HT1080 (cell line): ENCODE data around the gene PSMD9. TPM values are rescaled to one million over a fixed set of nuclear protein-coding genes. Genes with fewer than 3 reads are reported as not detected.
"Not testable (repeated sequence)": the region's sequence is repeated elsewhere in the genome, so short reads cannot be mapped to it uniquely, and the experiment has no call there.

Source experiments
- DNase-seq: peaks from one replicate; pipeline ENCODE4 v3.0.0-alpha.2; 2015; ENCODE audit warnings: low read depth
- polyA plus RNA-seq, 2 experiments: library from polyadenylated mRNA; depleted of rRNA; stranded (reverse); fragments of >200 nt; gene quantifications; 2 replicates each; pipeline ENCODE4 v1.2.3, GENCODE V29; 2015
- total RNA-seq: library from RNA; depleted of rRNA; stranded (reverse); fragments of >200 nt; shearing (Covaris generic); gene quantifications from 2 replicates; pipeline ENCODE4 v1.2.3, GENCODE V29; 2014; rRNA removed

PSMD9 gene
- 162 and 183 TPM in 2 replicates for total RNA-seq
- polyA plus RNA-seq (2015; cell fraction: cytosol; rRNA removed): 67.8 and 89.7 TPM in 2 replicates
- polyA plus RNA-seq (2015; cell fraction: nucleus; rRNA removed): 44.5 and 48.5 TPM in 2 replicates

DNA sequence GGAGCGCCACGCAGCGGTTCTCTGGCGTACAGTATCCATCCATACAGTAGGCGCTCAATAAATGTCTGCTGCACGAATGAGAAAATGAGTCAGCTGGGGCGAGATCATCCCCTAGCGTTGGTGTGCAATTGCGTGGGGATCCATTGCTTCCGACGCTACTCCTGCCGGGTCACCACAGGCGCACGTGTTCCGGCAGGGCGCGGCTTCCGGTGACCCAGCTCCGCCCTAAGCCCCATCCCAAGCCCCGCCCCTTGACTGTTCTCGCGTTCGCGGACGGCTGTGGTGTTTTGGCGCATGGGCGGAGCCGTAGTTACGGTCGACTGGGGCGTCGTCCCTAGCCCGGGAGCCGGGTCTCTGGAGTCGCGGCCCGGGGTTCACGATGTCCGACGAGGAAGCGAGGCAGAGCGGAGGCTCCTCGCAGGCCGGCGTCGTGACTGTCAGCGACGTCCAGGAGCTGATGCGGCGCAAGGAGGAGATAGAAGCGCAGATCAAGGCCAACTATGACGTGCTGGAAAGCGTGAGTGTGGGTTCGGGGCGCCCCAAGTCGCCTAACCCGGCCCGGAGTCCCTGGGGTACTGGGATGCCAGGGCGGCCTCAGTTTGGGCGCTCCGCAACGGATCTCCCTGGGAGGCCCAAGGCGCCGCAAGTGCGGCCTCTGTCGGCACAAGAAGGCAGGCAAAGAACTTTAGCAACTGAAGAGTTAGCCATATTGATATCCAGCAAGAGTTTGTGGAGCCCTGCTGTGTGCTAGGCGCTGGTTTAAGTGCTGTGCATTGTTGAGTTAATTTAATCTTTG, at the start of gene PSMD9:
TSS of gene PSMD9 (plus strand) at position 313 of the 796 bp plus-strand sequence. CDS start at position 380, 67 bp downstream.
- peak; percentile 99 for DNase-seq

DNA sequence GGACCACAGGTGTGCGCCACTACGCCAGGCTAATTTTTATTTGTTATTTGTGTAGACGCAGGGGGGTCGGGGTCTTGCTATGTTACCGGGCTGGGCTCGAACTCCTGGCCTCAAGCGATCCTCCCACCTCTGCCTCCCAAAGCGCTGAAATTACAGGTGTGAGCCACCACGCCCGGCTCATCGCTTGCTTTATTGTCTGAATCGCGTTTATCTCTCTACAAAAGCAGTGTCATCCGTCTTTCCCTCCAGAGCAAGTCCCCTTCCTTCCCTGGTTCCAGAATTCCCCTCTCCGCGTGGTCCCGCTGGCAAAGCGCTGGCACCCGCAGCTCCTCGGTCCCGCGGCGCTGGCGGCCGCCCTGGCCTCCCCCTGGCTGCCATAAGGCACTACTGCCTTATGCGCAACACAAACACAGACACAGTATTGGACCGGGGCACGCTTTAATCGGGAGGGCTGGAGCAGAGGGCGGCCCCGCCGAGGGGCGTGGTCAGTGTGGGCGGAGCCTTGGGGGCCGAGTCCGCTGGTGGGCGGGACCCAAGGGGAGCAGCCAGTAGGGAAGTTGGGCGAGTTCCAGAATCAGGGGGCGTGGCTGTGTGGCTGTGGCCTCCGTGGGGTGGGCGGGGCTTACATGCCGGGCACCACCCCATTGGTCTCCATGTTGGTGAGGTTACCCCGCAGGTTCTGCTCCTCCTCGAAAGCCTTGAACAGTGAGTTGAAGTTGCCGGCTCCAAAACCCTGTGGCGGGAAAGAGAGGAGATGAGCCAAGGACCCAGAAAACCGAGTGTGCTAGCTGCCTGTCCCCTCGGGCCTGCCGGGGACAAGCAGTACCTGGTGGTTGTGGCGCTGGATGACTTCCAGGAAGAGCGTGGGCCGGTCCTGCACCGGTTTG, 49.2 kb upstream of the PSMD9 start:
- DNase-seq: peak; percentile 93

- DNase-seq: no peak
Measured at GRCh38 chr12:121839993-121840761, 48.4 kb upstream of the PSMD9 start.

GRCh38 chr12:121843236-121843982, 45.2 kb upstream of the PSMD9 start:
- no peak for DNase-seq

GRCh38 chr12:121845701-121846100, 42.9 kb upstream of the PSMD9 start:
- DNase-seq: no peak

DNA sequence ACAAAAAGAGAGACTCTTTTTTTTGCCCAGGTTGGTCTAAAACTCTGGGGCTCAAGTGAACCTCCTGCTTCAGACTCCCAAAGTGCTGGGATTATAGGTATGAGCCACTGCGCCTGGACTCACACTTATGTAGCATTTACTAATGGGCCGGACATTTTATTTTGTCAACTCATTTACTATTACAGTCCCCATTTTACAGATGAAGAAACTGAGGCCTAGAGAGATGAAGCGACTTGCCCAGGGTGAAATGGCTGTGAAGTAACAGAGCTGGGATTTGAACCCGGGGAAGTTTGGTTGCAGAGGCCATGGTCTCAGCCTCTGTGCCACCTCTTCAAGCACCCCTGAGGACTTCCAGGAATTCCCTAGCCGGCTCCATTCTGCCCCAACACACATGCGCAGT, 39.4 kb upstream of the PSMD9 start:
- no peak for DNase-seq

DNA sequence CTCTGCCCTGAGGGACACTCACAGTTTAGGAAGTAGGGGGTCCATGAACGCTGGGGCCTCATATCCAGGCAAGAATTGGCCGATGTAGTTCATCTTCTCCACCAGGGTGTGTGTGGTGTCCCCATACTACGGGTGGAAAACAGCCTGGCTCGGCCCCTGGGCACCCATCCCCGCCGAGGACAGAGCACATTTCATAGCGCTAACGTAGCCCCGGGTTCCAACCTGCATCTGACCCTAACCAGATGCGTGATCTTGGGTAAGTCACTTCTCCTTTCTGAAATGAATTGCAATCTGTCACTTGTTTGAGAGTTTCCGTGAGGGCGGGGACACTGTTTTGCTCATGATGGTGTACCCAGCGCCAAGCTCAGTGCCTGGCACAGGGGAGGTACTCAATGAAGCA, 38.9 kb upstream of the PSMD9 start:
- DNase-seq: no peak

- not testable (repeated sequence) for DNase-seq
Measured at GRCh38 chr12:121852392-121852791, 36.2 kb upstream of the PSMD9 start.

- no peak for DNase-seq
Measured at GRCh38 chr12:121857322-121858246, 31.0 kb upstream of the PSMD9 start.

DNA sequence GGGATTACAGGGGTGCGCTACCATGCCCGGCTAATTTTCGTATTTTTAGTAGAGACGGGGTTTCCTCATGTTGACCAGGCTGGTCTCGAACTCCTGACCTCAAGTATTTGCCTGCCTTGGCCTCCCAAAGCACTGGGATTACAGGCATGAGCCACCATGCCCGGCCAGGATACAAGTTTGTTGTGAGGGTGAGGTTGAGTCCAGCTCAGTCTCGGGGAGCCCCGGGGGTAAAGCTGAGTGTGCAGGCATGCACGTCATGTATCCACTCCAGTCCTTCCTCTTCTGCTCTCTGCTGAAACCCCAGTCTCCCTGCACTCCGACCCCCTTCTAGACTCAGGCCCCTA, 30.3 kb upstream of the PSMD9 start:
- DNase-seq: no peak

DNA sequence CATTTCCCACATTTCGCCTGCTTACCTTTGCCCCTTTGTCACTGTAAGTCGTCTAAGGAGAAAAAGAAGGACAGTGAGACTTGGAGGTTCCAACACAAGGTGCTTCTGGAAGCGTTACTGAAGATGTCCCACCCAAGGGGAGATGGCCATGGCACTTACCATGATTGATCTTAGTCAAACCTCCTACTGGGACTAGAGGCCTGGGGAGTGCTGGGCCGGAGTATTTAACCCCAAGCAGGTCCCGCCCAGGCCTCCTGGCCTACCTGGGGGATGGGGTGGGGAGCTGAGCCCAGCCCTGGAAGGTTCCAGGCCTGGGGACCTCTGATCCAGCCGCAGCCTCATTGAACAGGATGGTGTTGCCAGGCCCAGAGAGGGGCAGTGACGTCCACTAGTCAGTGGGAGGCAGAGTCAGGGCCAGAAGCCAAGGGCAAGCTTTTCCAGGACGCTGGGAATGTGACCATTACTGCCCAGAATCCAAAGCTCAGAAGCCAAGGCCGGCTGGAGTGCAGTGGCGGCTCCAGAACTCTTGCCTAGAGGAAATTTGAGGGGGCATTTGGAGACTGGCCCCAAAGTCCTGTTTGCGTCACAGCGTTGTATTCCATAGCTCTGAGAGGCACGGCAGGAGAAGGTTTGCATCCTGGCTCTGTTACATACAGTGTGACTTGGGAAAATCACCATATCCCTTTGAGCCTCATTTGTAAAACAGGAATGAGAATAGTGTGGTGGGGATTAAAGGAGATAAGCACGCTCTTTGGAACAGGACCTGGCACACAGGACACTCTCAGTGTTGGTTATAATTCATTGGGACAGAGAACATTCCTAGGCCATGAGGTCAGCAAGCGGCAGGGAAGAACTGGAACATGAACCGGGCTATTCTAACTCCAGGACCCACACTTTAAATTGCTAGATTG, 29.7 kb upstream of the PSMD9 start, which contains the start of gene HPD:
TSS of gene HPD (minus strand) at position 198 of the 911 bp plus-strand sequence. CDS start at position 162, 36 bp downstream.
- peak; percentile 60 for DNase-seq

- no peak for DNase-seq
Measured at GRCh38 chr12:121860257-121860656, 28.3 kb upstream of the PSMD9 start.

DNA sequence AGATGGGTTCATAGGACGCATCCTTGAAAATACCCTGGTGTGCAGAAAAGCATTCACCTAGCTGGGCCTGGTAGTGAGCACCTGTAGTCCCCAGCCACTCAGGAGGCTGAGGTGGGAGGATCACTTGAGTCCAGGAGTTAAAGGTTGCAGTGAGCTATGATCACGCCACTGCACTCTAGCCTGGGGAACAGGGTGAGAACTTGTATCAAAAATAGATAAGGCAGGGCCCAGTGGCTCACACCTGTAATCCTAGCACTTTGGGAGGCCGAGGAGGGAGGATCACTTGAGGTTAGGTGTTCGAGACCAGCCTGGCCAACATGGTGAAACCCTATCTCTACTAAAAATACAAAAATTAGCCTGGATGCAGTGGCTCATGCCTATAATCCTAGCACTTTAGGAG, 27.9 kb upstream of the PSMD9 start:
- not testable (repeated sequence) for DNase-seq

DNA sequence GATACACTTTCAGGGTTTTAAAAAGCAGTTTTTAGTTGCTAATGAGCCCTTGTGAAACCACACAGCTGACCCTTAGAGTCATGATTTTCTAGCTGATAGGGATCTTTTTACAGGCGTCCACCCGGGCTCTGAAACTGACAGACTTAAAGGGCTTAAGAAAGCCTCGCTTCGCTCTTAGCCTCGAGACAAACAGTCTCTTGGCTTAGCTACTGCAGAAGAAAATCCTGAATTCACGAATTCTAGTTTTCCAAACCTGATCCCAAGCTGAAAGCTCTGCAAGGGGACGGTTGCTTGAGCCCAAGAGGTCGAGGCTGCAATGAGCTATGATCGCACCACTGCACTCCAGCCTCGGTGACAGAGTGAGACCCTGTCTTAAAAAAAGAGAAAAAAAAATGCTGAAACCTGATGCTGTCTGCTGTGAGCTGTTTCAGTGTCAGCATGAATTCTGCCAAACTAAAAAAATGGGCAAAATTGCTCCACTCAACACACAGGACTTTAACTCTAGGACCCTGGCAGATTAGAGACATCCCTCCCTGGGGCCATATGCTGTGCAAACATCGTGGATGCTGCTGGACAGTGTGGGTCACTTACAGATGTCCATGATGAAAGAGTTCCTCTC, 26.8 kb upstream of the PSMD9 start:
- DNase-seq: no peak

GRCh38 chr12:121866331-121866730, 22.3 kb upstream of the PSMD9 start:
- no peak for DNase-seq

DNA sequence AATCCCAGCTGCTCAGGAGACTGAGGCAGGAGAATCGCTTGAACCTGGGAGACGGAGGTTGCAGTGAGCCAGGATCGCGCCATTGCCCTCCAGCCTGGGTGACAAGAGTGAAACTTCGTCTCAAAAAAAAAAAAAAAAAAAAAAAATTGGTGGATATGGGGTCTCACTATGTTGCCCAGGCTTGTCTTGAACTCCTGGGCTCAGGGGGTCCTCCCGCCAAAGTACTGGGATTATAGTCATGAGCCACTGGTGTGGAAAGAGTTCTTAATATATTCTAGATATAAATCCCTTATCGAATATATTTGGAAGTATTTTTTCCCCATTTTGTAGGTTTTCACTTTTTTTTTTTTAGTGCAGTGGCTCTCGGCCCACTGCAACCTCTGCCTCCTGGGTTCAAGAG, 19.4 kb upstream of the PSMD9 start:
- DNase-seq: not testable (repeated sequence)

GRCh38 chr12:121871467-121871866, 17.1 kb upstream of the PSMD9 start:
- DNase-seq: no peak
